GM10847 (cell line): Measurements from ENCODE around the gene S100A5.

ENCODE experiments used
- POLR2A ChIP-seq: IDR thresholded peaks from 2 replicates; pipeline ENCODE4 v1.6.1; 2011; ENCODE audit not compliant: insufficient read length; ENCODE audit errors: extremely low read depth

Gene S100A5

DNA sequence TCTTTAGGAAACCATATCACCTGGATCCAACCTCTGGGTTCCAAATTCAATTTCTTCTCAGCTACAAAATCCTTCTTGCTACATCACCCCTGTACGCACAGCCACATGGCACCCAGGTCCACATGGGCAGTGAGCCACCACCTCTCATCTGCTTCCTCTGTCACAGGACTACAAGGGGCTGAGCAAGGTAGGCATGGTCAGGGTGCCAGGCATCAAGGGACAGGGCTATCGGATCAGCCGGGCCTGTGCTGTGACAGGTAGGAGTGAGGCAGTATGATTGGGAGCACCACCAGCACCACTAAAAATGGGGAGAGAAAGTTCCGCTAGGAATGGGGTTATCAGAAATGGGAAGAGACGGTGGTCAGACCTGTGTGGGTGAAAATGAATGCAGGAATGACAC lies 34.3 kb downstream of the S100A5 start:
- TF ChIP-seq POLR2A, result no peak

DNA sequence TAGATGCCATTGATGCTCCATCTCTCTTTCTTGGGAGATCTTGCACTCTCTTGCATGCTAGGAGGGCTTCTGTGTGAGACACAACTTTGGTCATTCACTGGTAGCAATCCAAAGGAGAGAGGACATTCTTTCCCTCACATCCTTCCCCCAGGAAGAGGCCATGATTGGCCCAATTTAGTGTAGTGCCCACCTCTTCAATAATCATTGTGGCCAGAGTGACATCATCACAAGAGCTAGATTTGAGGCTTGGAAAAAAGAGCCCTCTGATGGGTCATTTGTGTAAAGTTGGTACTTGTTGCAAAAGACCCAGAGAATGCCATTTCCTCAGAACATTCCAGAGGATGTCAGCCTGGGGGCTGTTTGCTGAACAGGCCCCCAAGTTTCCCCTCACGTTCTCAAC lies 35.2 kb downstream of the S100A5 start:
- no peak for TF ChIP-seq POLR2A

DNA sequence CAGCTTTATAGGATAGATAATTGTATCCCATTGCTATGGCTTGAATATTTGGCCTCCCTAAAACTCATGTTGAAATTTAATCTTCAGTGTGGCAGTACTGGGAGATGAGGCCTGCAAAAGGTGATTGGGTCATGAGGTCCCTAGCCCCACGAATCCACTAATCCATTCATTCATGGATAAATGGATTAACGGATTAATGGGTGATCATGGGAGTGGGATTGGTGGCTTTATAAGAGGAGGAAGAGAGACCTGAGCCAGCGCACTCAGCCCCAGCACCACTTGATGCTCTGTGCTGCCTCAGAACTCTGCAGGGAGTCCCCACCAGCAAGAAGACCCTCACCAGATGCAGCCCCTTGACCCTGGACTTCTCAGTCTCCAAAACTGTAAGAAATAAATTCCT lies 37.0 kb downstream of the S100A5 start:
- no peak for TF ChIP-seq POLR2A

DNA sequence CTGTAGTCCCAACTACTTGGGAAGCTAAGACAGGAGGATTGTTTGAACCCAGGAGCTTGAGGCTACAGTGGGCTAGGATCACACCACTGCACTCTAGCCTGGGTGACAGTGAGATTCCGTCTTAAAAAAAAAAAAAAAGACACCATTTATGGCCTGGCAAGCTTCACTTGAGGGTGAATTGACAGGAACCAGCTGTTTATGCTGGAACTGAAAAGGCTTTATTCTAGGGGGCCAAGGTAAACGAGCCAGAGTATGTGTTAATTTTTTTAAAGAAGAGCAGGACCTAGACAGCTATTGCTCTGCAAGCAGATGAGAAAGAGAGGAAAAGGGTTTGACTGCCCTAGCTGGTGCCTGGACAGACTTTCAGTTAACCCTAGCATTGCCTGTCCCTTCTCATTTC lies 42.0 kb downstream of the S100A5 start:
- no peak for TF ChIP-seq POLR2A

DNA sequence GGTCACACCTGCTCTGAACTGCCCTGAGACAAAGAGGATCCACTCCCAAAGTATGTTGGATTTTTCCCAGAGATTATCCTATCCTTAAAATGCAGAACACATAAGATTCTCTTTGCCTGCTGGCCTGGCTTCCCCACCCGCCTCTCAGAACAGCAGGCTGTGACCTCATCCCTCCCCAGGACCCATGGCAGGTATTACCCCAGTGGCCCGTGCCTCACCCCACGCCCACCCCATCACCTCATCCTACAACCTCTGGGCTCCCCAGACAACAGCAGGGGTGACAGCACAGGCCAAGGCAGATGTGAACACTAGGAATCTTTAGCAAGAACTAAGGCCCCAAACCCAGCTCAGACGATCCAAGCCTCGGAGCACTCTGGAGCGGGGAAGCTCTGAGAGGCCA lies 45.2 kb downstream of the S100A5 start:
- TF ChIP-seq POLR2A, result no peak

DNA sequence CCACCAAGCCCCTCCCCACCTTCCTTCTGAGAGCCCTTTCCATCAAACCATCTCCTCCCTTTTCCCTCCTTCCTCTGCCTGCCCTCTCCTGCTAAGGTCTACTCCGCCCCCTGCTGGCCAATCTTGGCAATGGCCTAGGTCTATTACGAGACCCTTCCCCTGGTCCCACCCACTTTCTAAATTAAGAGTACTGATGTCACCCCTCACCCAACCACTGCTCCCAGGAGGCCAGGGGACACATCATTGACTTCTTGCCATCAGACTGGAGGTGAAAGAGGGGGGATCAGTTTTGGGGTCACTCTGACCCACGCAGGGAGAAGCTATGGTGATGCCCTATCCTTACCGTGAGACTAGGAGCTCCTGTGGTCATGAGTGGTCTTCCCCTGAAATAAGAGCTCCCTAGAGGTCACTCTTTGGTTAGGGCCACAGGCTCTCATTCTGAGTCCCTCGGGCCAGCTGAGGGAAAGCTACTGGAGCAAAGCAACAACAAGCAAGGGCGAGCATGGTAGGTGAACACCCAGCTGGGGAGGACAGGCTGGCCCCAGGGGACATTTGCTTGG lies 45.7 kb downstream of the S100A5 start:
- no peak for TF ChIP-seq POLR2A

DNA sequence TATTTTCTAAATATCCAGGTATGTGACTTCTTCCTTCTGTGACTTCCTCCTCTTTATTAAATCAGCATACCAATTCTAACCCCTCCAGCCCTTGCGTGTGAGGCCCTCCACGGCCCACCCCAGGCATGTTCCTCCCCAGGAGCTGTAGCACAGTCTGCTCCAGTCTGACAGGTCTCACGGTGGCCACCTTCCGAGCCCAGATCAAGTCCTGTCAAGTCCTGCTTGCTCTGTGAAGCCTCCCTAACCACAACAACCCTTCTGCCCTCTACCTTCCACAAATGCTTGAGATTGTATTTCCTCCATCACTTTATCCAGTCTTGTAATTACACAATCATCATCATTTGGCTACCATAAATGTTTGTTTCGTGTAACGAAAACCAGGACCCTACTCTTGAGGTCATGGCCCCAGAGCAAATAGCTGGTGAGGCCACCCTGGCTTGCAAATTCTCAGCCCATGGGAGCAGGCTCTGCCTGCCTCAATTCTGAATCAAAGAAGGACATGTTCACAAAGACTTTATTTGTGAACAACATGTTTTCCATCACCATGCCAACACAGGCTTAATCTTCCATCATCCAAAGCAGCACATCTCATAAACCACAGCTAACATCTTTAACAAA lies 47.3 kb downstream of the S100A5 start:
- TF ChIP-seq POLR2A, result no peak

DNA sequence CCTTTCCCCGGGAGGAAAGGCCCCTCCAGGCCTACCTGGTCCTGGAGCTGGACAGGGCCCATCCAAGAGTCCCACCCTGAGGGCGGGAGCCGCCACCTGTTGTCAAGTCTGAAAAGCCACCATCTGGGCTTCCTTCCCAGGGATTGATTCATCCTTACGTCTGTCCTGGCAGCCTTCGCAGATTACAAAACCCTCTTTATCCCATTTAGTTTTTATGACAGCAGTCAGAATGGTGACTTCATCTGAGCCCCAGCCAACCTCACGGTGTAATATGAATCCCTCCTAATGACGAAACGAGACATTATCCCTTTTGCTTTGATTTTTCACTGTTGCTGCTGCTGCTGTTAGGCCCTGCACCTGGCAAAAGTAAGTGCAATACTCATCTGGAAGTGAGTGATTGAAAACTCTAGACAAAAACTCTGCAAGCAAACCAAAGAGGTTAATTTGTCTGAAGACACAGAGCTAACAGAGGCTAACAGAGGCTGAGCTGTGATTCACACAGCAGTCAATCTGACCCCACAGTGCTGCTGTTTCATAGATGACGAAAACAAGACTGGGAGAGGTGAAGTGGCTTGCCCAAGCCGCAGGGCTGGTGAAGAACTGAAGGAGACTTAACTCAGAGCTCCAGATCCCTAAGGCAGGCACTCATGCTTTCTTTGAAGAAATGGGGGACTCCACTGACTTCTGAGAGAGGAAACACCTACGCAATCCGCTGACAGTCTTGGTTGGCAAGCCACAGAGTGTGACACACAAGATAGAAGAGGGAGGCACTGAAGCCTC lies 50.3 kb downstream of the S100A5 start:
- no peak for TF ChIP-seq POLR2A

DNA sequence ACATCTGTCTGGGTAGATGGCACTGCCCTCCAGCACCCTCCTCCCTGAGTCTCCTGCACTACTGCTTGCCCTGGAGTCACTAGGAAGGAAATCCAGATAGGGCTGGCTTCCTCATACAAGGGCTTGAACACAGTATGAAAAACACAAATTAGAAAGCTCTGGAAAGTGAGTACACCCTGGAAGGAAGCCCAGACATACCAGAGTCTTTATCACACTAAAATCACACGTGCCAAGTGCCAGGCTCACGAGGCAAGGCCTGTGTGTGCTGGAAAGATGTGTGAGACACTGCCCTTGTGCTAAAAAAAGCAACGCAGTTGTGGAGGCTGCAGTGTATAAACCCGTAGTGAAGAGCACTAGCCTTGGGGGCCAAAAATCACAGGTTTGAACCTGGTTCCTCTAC lies 52.0 kb downstream of the S100A5 start:
- no peak for TF ChIP-seq POLR2A

DNA sequence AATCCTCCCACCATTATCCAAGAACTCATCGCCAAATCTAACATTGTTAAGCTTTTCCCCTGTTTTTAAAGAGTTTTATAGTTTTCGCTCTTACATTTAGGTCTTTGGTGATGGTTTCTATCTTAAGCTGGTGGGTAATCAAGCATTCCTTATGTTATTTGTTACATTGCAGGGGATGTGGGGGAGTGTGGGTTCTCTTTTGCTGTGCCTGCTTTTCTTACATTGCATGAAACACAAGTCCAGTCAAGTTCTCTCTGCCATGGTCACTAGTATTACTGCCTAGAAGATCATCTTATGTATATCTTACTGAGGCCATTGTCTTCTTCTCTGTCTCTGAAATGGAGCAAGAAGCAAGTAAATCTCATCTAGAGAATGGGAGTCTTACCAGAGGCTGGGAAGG lies 53.0 kb downstream of the S100A5 start:
- no peak for TF ChIP-seq POLR2A
